Neural progenitor cell (in vitro differentiated cells): ENCODE data around the gene VANGL2. TPM values are rescaled to one million over a fixed set of nuclear protein-coding genes. Genes with fewer than 3 reads are reported as not detected.

Source experiments
- DNase-seq: peaks from one replicate; pipeline ENCODE4 v3.0.0-alpha.2; 2016; ENCODE audit warnings: low spot score
- H2AFZ ChIP-seq: fragments of 200-600 bp; sonication (generic); replicated peaks from 2 replicates; pipeline ENCODE4 v1.6.1; 2016; ENCODE audit warnings: antibody characterized with exemption
- H3F3A ChIP-seq: fragments of 200-600 bp; sonication (generic); 2 replicates; pipeline ENCODE4 v1.6.1; 2016; ENCODE audit warnings: antibody characterized with exemption, low read depth
- H3K27ac ChIP-seq: fragments of 200-600 bp; sonication (generic); 2 replicates; pipeline ENCODE4 v1.5.1; 2016; ENCODE audit warnings: mild to moderate bottlenecking
- H3K27me3 ChIP-seq: fragments of 200-600 bp; sonication (generic); 2 replicates; pipeline ENCODE4 v1.6.1; 2016; ENCODE audit warnings: mild to moderate bottlenecking, moderate library complexity
- H3K36me3 ChIP-seq: fragments of 200-600 bp; sonication (generic); 2 replicates; pipeline ENCODE4 v1.5.1; 2016
- H3K4me1 ChIP-seq: fragments of 200-600 bp; sonication (generic); 2 replicates; pipeline ENCODE4 v1.6.1; 2016; ENCODE audit warnings: mixed run types
- H3K4me2 ChIP-seq: fragments of 200-600 bp; sonication (generic); 2 replicates; pipeline ENCODE4 v1.6.1; 2016
- H3K4me3 ChIP-seq: fragments of 200-600 bp; sonication (generic); 2 replicates; pipeline ENCODE4 v1.5.1; 2016
- H3K79me2 ChIP-seq: fragments of 200-600 bp; sonication (generic); 2 replicates; pipeline ENCODE4 v1.6.1; 2016; ENCODE audit warnings: low read depth
- H3K9ac ChIP-seq: fragments of 200-600 bp; sonication (generic); 2 replicates; pipeline ENCODE4 v1.6.1; 2016
- H3K9me3 ChIP-seq: fragments of 200-600 bp; sonication (generic); 2 replicates; pipeline ENCODE4 v1.5.1; 2016; ENCODE audit warnings: low read depth
- H4K20me1 ChIP-seq: fragments of 200-600 bp; sonication (generic); 2 replicates; pipeline ENCODE4 v1.6.1; 2016; ENCODE audit warnings: low read depth
- H3K27ac Mint-ChIP-seq: 3 replicates; pipeline ENCODE4 v1.8.0; 2021; ENCODE audit warnings: mixed read lengths
- H3K27me3 Mint-ChIP-seq: 2 replicates; pipeline ENCODE4 v1.8.0; 2022; ENCODE audit warnings: low read depth, mild to moderate bottlenecking, inconsistent platforms, moderate library complexity, mixed read lengths; ENCODE audit not compliant: insufficient read depth
- H3K36me3 Mint-ChIP-seq: 3 replicates; pipeline ENCODE4 v1.8.0; 2021; ENCODE audit warnings: mixed read lengths
- H3K4me1 Mint-ChIP-seq: 3 replicates; pipeline ENCODE4 v1.8.0; 2021; ENCODE audit warnings: mixed read lengths
- H3K4me3 Mint-ChIP-seq: 3 replicates; pipeline ENCODE4 v1.8.0; 2021; ENCODE audit warnings: mild to moderate bottlenecking, moderate library complexity, mixed read lengths
- H3K9me3 Mint-ChIP-seq: 3 replicates; pipeline ENCODE4 v1.8.0; 2020; ENCODE audit warnings: mixed read lengths
- CTCF ChIP-seq: fragments of 200-600 bp; sonication (generic); IDR thresholded peaks from 2 replicates; pipeline ENCODE4 v1.5.1; 2017; ENCODE audit warnings: antibody characterized with exemption, mild to moderate bottlenecking
- EZH2 ChIP-seq: fragments of 200-600 bp; sonication (generic); IDR thresholded peaks from 2 replicates; pipeline ENCODE4 v1.6.1; 2017; ENCODE audit warnings: antibody characterized with exemption, mild to moderate bottlenecking, moderate library complexity
- EZH2phosphoT487 ChIP-seq: fragments of 200-600 bp; sonication (generic); IDR thresholded peaks from 2 replicates; pipeline ENCODE4 v1.6.1; 2017; ENCODE audit warnings: antibody characterized with exemption
- total RNA-seq: library from RNA; depleted of rRNA; stranded (reverse); fragments of >200 nt; gene quantifications from 2 replicates; pipeline ENCODE4 v1.2.3, GENCODE V29; 2015; ENCODE audit warnings: low replicate concordance

The VANGL2 gene
- total RNA-seq, 1 donor from 2014 or later, result 23.0 TPM

- H3K4me3 Mint-ChIP-seq, result no peak overlapping the region
- H3K36me3 Mint-ChIP-seq, result peaks cover 64% of the 10 kb centered on the region
Observed at GRCh38 chr1:160420881-160421842, 20.8 kb downstream of the VANGL2 start.

GRCh38 chr1:160421881-160422280, 21.5 kb downstream of the VANGL2 start:
- no peak for TF ChIP-seq EZH2
- no peak for TF ChIP-seq CTCF
- TF ChIP-seq EZH2phosphoT487, result no peak
- Histone ChIP-seq H3K4me2 (no peak overlapping the region), H3K79me2 (no peaks in the 10 kb centered on the region), H3K27me3 (no peaks in the 10 kb centered on the region), H3K9ac (no peak overlapping the region), H3K4me1 (no peaks in the 10 kb centered on the region), H3K4me3 (no peak overlapping the region), H3K27ac (no peak overlapping the region), H3F3A (no peaks in the 10 kb centered on the region), H3K9me3 (no peaks in the 10 kb centered on the region), H4K20me1 (peaks cover 26% of the 10 kb centered on the region), H3K36me3 (peaks cover 6% of the 10 kb centered on the region), H2AFZ (no peak overlapping the region)
- H3K4me1 Mint-ChIP-seq, result no peaks in the 10 kb centered on the region
- H3K36me3 Mint-ChIP-seq, result peaks cover 64% of the 10 kb centered on the region
- H3K27me3 Mint-ChIP-seq, result no peaks in the 10 kb centered on the region
- peak overlapping the region; percentile 37 for H3K4me3 Mint-ChIP-seq
- no peak overlapping the region for H3K27ac Mint-ChIP-seq
- H3K9me3 Mint-ChIP-seq, result no peaks in the 10 kb centered on the region
- no peak for DNase-seq

More at GRCh38 chr1:160420881-160421842, 20.8 kb downstream of the VANGL2 start:
- Histone ChIP-seq H3K27me3 (no peaks in the 10 kb centered on the region), H3K4me3 (no peak overlapping the region), H4K20me1 (peaks cover 32% of the 10 kb centered on the region), H3K9ac (no peak overlapping the region), H3K79me2 (peaks cover 3% of the 10 kb centered on the region), H3K27ac (no peak overlapping the region), H3K4me2 (no peak overlapping the region), H2AFZ (no peak overlapping the region), H3F3A (no peaks in the 10 kb centered on the region), H3K4me1 (no peaks in the 10 kb centered on the region), H3K9me3 (no peaks in the 10 kb centered on the region), H3K36me3 (peaks cover 6% of the 10 kb centered on the region)
- no peak for DNase-seq
- H3K27ac Mint-ChIP-seq, result peak overlapping the region; percentile 2
- TF ChIP-seq CTCF (no peak), EZH2phosphoT487 (no peak), EZH2 (no peak)
- no peaks in the 10 kb centered on the region for H3K9me3 Mint-ChIP-seq
- peaks cover 2% of the 10 kb centered on the region for H3K4me1 Mint-ChIP-seq
- no peaks in the 10 kb centered on the region for H3K27me3 Mint-ChIP-seq

GRCh38 chr1:160423966-160424365, 23.6 kb downstream of the VANGL2 start:
- Histone ChIP-seq H4K20me1 (peaks cover 20% of the 10 kb centered on the region), H3K9ac (no peak overlapping the region), H3K79me2 (no peaks in the 10 kb centered on the region), H3K27me3 (no peaks in the 10 kb centered on the region), H3K4me2 (no peak overlapping the region), H3K27ac (no peak overlapping the region), H3K9me3 (no peaks in the 10 kb centered on the region), H3K36me3 (peaks cover 6% of the 10 kb centered on the region), H2AFZ (no peak overlapping the region), H3K4me3 (no peak overlapping the region), H3K4me1 (no peaks in the 10 kb centered on the region), H3F3A (peaks cover 6% of the 10 kb centered on the region)
- Mint-ChIP-seq H3K27me3 (no peaks in the 10 kb centered on the region), H3K4me3 (no peak overlapping the region), H3K27ac (no peak overlapping the region), H3K36me3 (peaks cover 63% of the 10 kb centered on the region), H3K4me1 (peaks cover 5% of the 10 kb centered on the region), H3K9me3 (no peaks in the 10 kb centered on the region)
- no peak for DNase-seq
- TF ChIP-seq CTCF (no peak), EZH2phosphoT487 (no peak), EZH2 (no peak)
